VCaP (cell line): ENCODE measurements around the gene GDF3.
A peak's percentile ranks its signal among the peaks of the same experiment; 100 is the strongest.

Experiments used
- H3K27ac ChIP-seq: fragments of 450-650 bp; 2 replicates; pipeline ENCODE4 v1.5.1; 2017
- TF ChIP-seq, protein P1 (sequence below): fragments of 450-650 bp; conservative IDR thresholded peaks from 2 replicates; pipeline ENCODE4 v1.5.1; 2017; ENCODE audit warnings: mild to moderate bottlenecking, moderate library complexity

GDF3 gene

DNA sequence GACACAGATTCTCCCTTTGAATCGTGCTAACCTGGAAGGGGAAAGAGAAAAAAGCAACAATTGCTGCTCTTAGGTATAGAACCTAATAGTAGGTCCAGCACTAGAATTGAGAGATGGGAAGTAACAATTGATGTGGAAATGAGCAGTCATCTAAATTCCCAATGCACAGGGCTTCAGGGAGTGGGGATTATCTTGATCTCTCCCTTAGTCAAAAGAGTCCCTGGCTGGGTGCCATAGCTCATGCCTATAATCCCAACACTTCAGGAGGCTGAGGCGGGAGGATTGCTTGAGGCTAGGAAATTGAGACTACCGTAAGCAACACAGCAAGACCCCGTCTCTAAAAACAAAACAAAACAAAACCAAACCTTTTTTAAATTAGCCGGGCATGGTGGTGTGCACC lies 33.8 kb downstream of the GDF3 start:
- TF ChIP-seq, protein P1, sequence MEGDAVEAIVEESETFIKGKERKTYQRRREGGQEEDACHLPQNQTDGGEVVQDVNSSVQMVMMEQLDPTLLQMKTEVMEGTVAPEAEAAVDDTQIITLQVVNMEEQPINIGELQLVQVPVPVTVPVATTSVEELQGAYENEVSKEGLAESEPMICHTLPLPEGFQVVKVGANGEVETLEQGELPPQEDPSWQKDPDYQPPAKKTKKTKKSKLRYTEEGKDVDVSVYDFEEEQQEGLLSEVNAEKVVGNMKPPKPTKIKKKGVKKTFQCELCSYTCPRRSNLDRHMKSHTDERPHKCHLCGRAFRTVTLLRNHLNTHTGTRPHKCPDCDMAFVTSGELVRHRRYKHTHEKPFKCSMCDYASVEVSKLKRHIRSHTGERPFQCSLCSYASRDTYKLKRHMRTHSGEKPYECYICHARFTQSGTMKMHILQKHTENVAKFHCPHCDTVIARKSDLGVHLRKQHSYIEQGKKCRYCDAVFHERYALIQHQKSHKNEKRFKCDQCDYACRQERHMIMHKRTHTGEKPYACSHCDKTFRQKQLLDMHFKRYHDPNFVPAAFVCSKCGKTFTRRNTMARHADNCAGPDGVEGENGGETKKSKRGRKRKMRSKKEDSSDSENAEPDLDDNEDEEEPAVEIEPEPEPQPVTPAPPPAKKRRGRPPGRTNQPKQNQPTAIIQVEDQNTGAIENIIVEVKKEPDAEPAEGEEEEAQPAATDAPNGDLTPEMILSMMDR: no peak
- H3K27ac ChIP-seq: no peak overlapping the region

DNA sequence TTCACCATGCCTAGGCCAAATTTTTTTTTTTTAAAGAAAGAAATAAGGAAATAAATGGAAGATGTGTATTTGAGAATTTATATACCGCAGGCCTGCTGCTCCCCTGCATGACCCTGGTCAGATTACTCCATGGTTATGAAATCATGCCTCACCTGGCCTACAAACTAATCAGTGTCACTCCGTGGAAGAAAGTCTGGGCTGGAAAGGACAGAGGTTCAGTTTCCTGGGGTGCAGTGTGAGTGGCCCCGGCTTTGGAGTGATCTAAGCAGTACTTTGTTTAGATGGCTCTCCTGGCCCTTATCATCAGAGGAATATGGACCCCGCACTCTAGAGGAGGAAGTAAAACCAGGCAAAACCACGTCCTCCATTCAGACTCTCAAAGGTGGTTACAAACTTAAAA lies 39.5 kb downstream of the GDF3 start:
- no peak overlapping the region for H3K27ac ChIP-seq
- TF ChIP-seq, protein P1: no peak

DNA sequence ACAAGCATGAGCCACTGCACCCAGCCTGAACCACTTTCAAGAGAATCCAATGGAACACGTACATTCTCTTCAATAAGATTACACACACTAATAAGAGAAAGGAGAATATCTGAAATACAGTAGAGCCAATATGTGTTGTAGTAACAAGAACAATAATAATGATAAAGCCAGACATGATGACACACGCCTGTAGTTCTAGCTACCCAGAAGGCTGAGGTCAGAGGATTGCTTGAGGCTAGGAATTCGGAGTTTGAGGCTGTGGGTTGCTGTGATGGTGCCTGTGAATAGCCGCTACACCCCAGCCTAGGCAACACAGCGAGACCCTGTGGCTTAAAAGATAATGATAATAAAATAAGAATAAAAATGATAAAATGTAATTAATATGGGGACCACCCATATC lies 45.5 kb downstream of the GDF3 start:
- H3K27ac ChIP-seq: no peak overlapping the region
- TF ChIP-seq, protein P1: no peak

DNA sequence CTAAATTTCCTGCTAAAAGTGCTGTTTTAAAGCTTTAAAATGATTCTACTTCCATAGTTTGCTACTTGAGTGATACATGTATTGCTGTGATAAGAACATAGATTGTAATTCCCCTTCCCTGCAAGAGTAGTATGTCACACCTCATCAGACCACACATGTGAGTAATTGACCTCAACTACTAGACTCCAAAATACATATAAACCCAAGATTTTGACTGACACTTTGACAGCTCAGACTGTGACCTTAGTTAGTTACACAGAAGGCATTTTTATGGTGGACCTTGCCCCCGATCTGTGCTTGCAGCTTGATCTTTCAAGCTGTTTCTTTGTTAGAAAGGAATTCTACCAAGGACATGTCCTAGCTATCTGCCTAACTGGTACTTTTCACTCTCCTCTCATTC lies 48.5 kb downstream of the GDF3 start:
- TF ChIP-seq, protein P1: no peak
- H3K27ac ChIP-seq: no peak overlapping the region

DNA sequence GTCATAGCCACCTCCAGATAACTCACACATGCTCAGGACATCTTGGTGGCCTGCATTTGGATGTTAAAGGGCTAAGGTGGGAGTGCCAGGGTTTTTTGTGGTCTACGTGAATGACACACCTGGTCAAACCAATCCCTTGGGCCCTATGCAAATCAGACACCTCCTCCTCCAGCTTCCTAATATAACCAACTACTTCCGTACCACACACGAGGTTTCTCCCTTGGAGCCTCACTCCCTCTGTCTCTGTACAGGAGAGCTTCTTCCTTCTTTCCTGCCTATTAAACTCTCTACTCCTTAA lies 49.4 kb downstream of the GDF3 start:
- TF ChIP-seq, protein P1: no peak
- no peak overlapping the region for H3K27ac ChIP-seq

DNA sequence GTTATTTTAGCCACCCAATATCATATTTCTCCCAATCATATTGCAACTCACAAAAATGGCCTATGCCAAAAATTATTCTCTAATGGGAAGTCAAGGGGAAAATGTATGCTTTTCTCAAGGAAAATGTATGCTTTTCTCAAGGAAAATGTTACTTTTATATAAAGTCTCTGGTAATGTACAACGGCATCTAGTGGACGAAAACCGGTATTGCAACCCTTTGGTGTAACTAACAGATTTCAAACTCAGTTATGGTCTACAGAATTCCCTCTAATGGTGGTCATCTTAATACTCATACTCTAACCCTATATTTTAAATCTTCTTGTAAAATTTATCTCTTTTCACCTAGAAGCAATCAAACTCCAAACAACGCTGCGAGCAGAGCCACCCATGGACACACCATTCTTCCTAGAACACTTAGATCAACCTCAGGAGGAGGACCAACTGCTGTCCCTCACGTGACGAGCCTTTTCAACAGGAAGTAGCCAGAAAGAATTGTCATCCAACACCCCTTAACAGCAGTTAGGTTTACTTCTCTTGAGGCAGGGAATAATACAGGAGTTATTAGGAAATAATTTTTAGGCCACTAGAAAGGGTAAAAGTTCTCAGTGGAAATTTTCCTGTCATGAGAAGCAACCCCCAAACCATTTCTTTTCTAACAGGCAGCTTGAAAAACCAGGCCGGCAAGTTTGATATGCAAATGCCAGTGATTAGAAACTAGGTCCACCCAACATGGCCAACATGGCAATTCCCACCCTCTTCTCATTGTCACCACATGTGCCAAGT lies 50.0 kb downstream of the GDF3 start:
- TF ChIP-seq, protein P1: peak; percentile 93
- H3K27ac ChIP-seq: no peak overlapping the region

DNA sequence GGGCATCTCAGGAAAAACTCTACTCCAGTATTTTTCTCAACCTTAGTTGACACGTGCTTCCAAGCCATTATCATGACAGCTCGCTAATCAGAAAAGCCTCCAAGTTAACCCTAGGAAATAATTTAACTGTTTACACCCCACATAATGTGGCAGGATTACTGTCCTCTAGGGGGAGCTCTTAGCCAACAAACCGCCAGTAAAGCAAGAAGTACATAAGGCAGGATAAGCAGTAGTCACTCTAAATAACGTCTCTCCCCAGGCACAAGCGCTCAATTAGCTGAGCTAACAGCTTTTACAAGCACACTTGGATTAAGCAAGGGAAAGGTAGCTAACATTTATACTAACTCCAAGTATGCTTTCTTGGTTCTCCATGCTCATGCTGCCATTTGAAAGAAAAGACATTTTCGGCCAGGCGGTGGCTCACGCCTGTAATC lies 52.7 kb downstream of the GDF3 start:
- TF ChIP-seq, protein P1: peak; percentile 78

More for the DNA sequence above, 52.7 kb downstream of the GDF3 start:
- H3K27ac ChIP-seq: no peak overlapping the region
